HS-5 (cell line): ENCODE results near the gene FAM110C.
"Not testable (repeated sequence)": the region's sequence is repeated elsewhere in the genome, so short reads cannot be mapped to it uniquely, and the experiment has no call there.

Experiments used
- DNase-seq: peaks from one replicate; pipeline ENCODE4 v3.0.0-alpha.2; 2012; ENCODE audit warnings: low read depth

Gene FAM110C

DNA sequence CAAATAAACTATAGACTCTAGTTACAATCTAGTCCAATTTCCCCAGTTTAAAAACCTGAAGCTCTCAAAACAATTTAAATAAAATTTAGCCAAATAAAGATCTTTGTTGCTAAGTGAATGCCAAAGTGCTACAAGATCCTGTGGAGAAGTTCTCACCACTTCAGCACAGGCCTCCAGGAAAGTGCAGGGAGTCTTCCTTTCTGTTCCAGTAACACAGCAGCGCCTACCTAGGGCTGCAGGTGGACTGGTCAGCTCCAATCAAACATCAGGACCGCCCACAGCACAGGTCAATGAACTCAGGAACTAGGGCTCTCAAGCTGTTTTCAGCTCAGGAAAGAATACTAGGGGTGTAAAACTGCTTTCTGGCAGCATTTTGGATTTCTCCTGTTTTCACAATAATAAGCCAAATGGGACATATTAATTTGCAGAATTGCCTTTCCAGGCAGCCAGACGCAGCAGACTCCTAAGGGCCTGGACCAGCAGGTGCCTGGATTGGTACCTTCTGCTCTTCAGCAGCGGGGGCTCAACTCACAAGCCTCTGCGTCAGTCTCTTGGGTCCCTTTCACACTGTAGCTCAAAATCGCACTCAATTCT is 1.5 kb downstream of the FAM110C start:
- DNase-seq: no peak

DNA sequence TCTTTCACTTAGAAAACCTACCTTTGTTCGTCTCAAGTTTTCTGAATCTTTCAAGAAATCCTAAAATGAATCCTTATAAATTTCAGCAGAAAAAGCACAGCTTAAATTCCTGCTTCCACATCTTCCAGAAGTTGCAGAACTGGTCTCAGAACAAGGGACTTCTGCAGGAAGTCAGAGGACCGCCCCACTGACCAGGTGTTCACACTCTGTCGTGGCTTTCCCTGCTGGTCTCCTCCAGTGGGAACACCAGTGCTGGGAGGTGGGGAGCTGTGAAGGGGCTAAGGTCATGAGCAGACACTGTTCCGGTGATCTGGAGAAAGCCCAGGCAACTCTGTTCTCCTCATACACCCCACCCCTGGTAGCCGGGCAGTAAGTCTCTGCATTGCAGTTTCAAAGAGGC is 3.5 kb downstream of the FAM110C start:
- no peak for DNase-seq

DNA sequence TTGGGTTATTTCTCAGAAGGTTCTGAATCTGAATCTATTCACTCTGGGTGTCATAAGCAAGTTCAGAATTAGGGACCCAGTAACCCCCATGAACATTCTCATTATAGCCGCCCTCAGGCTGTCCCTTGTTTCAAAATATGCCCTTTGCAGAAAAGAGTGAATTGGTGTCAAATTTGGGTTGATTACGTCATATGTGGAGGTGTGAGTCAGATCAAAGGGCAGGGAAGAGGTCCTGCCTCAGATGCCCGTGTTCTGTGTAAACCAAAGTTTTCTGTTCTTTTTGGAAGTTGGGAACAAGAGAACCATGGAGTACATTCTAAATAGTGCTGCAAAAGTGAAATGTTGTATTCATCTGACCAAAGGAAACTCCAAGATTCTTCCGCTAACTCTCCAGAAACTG is 5.8 kb downstream of the FAM110C start:
- DNase-seq: no peak

DNA sequence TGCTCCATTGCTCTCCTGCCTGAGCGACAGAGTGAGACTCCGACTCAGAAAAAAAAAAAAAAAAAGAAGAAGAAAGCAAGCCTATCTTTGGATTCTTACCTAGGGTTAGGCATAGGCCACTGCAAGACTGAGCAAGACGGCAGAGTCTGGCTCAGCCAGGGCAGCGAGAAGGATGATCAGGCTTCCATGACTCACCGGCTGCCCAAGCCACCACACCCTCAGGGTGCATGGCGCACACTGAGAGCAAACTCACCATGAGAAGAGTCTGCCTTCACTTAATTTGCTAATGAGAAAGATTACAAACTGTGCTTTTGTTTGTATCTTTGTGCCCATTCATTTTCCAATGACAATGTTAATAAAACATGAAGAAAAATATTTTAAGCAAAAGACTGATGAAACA is 8.2 kb downstream of the FAM110C start:
- no peak for DNase-seq

DNA sequence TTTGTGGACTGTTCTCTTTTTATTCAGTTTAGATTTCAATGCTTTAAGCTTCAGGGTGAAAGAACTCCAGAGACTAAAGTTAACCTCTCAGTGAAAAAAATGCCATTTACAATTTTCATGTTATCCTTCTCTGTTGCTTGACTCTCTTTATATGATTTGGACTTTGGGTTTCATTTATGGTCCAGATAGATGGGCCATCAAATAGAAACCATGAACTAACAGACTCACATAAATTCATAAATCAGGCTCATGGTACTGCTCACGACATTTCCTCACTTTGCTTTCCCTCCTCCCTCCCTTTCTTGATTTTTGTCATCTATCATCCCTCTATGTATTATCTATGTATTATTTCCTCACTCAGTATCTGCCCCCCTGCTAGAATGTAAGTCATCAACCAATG is 10.0 kb downstream of the FAM110C start:
- DNase-seq: no peak

DNA sequence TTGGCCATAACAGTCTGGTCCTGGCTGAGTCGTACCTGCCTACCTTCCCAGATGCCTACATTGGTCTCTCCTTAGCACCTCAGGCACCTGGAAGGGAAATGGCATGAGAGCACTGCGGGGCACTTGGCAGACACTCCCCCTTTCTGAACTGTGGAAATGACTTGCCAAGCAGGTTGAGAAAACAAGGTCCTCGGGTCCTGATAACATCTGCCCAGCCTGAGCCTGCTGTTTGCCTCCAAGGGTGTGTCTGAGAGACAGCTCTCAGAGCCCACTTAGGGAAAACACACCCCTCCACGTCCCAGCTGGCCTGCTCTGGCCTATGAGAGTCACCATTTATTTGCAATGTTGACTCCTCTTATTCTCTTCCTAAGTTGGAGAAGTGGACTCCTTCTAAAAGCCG is 10.5 kb downstream of the FAM110C start:
- no peak for DNase-seq

DNA sequence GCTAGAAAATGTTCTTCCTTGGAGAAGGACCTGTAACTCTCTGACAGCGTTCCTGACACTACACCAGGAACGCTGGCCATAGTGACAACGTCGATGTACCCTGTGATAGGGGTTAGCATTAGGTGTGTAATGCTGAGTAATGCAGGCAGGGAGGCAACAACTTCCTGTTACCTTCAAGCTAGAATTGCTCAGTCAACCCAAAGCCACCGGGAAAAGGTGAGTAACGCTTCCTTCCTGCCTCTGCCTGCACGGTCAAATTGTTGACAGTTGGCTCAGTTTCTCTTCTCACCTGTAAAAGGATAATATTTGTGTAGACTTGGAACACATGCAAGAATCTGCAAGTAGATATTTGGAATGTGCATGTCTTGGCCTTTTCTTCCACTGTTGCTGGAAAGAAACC is 12.7 kb downstream of the FAM110C start:
- no peak for DNase-seq

DNA sequence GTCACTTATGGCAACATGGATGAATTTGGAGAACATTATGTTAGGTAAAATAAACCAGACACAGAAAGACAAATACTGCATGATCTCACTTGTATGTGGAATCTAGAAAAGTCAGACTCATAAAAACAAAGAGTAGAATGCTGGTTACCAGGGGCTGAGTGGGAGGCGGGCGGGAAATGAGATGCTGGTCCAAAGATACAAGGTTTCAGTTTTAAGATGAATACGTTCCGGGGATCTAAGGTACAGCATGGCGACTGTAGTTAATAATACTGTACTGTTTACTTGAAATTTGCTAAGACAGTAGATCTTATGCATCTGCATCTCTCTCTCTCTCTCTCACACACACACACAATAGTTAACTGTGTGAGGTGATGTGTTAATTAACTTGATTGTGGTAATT is 14.2 kb downstream of the FAM110C start:
- DNase-seq: no peak

DNA sequence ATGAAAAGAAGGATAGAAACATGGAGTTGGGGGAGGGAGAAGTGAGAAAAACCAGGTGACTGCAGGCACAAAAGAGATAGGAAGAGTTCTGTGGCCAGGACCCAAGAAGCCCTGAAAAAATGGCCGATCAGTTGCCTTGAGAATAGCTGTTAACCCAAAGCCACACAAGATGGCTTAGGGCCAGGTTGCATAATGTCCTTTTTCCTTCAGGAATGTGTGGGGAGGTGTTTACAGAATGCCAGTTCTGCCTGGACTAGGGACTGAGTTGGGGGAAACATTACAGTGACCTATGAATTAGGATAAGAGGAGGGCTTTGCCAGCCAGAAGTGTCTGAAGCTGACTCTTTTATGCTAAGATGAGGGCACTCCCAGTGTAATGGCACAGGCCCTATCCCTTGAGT is 17.1 kb downstream of the FAM110C start:
- DNase-seq: no peak

DNA sequence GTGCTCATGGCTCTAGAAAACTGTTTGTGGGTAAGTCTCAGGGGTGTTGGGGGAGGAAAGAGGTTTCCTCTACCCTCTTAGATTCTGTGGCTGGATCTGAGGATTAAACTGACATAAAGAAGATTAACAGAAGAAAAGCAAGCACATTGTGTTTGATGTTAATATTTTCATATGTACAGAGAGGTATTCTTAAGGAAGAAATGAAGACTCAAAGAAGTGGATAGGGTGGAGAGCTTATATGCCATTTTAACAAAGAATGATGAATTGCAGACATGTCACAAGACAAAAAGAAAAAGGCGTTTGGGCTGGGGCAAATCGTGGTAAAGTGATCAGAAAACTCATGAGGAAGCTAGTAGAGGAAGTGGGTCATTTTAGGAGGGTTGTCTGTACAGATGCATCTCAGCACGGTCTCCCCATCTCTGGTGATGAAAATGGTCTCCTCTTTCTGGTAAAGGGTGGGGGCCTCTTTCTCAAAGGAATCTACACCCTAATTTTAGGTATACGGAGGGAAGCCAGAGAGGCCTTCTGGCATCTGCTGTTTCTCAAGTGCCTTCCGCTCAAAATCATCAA is 17.8 kb downstream of the FAM110C start:
- DNase-seq: no peak

DNA sequence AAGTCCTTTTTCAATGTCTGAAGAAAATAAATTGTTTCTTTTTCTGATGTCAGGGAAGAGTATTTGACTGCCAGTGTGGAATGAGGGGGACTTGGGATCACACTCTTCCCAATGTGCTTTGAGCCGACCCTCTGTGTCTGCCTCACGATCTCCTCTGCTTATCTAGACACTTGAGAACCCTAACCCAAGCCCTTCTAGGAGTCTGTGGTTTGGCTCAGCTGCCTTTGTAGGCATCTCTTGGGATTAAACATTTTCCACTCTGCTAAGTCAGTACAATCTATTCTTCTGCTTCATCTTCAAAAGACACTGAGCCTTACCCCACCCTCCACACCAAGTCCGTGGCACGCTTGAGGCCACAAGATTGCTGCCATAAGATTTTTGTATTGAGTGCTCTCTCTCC is 19.4 kb downstream of the FAM110C start:
- no peak for DNase-seq

DNA sequence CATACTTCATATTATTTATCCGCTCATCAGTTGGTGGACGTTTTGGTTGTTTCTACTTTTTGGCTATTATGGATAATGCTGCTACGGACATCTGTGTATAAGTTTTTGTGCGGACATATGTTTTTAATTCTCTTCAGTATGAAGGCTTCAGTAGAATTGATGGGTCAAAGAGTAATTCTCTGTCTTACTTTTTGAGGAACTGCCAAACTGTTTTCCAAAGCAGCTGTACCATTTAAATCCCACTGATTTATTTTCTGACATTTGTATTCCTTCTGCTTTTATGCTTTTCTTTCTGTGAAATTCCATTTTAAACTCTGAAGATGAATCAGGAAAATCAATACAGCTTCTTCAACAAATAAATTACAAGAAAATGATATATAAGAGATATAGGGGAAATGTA is 20.8 kb downstream of the FAM110C start:
- no peak for DNase-seq

DNA sequence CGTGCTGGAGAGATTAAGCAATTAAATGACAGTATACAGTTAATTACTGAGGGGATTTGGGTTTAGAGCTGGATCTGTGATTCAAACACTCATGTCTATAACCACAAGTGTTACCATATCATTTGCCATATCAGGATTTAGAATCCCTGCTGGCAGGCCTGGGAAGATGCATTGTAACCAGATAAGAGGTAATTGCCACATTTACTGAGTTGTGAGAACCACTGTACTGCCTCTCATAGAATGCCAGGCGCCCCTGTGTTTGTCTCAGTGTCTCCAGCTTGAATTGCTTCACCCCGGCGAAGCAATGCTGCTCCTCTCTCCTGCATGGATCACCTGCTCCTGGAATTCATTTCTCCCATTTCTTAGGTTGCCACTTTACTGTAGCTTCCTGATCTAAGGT is 21.7 kb downstream of the FAM110C start:
- not testable (repeated sequence) for DNase-seq

DNA sequence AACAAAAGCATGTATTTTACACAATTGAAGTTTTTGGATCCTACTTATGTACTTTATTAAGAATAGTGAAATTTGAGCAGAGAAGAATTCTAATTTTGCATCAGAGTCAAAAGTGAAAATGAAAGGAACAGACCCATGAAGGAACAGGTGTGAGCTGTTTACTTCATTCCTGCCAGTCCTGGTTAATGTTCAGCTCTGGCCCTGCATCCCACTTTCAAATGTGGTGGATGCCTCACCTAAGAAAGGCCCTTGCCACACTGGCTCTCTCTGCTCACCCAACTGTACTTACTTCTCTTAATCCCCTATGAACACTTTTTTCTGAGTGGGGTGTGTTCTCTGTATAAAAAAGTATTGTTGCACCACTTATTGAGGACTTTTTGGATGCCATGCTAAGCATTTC is 22.2 kb downstream of the FAM110C start:
- DNase-seq: no peak

DNA sequence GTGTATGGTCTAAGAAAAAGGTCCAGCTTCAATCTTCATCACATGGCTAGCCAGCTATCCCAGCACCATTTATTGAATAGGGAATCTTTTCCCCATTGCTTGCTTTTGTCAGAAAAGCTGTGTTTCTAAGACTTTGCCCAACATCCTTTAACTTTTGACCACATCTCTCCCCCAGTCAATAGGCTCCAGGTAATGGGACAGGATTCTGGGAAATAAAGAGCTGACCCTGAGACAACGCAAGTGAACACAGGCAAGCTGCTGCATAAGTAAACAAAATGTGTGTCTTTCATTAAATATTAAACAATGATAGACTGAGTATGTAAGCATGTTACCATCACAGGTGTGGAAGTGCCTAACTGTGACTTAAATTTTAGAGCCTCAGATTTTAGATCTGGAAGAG is 23.0 kb downstream of the FAM110C start:
- DNase-seq: no peak

DNA sequence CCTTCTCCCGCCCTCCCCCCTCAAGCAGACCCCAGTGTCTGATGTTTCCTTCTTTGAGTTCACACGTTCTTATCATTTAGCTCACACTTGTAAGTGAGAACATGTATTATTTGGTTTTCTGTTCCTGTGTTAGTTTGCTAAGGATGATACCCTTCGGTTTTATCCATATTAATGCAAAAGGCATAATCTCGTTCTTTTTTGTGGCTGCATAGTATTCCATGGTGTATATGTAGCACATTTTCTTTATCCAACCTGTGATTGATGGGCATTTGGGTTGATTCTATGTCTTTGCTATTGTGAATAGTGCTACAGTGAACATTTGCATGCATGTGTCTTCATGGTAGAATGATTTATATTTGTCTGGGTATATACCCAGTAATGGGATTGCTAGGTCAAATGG is 24.1 kb downstream of the FAM110C start:
- not testable (repeated sequence) for DNase-seq

DNA sequence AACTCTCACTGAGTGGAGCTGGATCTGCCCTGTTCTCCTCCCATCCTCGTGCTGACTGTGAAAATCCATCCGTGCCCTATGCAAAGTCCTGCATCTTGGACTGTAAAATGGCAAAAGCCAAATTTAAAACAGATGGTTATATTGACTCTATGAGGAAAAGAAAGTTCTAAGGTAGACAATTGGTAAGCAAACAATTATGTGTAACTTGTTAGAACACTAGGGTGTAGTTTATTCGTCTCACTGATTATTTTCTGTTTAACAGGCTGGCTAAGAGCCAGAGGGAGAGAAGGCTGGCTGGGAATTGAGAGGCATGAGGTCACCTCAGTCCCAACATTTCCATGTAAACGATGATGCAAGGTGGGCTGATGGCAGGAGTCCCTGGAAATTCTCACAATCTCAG is 26.0 kb downstream of the FAM110C start:
- not testable (repeated sequence) for DNase-seq

DNA sequence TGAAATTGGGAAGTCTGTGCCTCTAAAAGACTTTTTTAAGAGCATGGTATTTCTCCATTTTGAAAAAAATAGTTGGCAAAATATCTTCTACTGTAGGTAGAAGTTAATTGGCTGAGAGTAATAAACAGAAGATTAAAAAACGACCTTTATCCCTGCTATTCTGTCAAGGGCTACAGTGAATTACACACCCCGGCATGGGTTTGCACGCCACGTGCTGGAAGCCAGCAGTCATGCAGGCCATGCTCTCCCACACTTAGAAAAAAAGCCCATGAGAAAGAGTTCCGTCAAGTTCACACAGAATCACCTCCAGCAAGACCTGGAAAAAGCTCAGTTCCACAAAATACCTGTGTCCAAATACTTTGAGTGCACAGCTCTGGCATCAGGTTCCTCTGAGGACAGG is 26.8 kb downstream of the FAM110C start:
- DNase-seq: no peak

DNA sequence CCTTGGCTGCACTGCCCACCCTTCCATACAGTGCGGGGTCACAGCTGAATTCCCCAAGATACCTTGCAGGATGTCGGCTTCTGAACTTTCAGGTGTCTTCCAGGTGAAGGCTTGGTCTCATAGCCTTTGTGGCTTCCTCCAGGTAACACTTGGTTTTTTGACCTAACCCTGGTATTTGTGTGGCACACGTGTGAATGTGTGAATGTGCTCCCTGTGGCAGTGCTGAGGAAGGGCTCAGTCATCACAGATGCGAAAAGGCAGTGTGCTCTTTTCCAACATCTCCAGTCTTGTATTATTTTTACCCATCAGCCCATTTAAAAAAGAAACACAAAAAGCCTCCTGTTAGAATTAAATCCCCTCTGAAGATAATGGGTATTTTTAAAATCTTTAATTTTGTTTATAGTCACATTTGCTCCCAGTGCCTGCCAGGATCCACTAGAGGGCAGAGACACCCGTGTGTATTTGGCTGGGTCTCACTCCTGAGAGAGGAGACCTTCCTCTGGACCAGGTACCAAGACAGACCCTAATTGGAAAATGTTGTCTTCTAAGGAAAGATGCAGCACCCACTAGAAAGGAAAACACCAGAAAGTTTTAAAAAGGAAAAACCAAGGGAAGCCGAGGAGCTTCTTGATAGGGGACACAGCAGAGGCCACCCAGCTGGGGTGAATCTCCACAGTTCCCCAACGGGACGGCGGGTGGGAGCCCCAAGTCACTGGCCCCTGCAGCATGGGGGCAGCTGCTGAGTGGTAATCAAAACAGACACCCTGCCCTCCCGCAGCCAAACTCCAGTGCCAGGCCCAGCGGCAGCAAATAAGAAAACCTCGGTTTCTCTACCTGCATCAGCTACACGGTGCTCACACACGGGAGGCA is 27.7 kb downstream of the FAM110C start:
- DNase-seq: no peak

DNA sequence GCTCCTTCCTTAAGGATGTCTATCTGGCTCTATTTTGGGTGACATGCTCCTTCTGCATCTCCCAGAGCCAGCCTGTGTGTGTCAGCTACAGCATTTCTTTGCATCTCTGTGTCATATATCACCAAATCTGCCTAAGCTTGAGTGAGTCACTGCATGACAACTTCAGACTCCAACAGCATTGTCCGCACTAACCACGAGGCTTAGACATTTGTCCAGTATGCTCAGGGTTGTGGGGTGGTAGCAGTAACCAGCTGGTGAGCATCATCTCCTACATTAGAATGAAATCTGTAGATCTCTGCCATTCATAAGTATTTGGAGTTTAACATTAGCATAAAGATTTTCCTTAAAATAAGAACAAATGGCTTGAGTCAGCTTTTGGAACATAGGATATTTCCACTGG is 30.4 kb downstream of the FAM110C start:
- DNase-seq: not testable (repeated sequence)

DNA sequence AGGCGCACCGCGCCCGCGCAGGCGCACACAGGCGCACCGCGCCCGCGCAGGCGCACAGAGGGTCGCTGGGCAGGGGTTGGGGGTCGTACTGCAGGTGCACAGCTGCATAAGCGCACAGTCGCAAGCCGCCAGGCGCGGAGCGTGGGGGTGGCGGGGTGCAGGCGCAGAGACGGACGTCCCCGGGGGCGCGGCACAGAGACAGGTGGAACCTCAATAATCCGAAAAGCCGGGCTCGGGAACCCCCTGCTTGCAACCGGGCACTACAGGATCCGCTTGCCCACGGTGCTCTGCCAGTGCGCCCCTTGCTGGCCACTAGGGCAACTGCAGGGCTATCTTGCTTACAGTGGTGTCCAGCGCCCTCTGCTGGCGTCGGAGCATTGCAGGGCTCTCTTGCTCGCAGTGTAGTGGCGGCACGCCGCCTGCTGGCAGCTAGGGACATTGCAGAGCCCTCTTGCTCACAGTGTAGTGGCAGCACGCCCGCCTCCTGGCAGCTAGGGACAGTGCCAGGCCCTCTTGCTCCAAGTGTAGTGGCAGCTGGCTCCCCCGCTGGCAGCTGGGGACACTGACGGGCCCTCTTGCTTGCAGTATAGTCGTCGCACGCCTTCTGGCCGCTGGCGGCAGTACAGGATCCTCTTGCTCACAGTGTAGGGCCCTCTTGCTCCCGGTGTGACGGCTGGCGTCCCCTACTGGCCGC is 34.9 kb downstream of the FAM110C start:
- no peak for DNase-seq

DNA sequence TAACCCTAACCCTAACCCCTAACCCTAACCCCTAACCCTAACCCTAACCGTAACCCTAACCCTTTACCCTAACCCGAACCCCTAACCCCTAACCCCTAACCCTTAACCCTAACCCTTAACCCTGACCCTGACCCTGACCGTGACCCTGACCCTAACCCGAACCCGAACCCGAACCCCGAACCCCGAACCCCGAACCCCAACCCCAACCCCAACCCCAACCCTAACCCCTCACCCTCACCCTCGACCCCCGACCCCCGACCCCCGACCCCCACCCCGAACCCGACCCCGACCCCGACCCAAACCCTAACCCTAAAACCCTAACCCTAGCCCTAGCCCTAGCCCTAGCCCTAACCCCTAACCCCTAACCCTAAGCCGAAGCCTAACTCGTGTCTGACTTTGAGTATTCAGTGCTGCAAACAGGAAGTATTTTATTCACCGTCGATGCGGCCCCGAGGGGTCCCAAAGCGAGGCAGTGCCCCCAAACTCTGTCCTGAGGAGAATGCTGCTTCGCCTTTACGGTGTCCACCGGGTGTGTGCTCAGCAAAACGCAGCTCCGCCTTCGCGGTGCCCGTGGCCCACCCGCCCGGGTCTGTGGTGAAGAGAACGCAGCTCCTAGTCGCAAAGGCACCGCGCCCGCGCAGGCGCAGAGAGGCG is 36.0 kb downstream of the FAM110C start:
- DNase-seq: no peak
